ENCODE data around the gene SAMD3.
"Not testable (repeated sequence)": the region's sequence is repeated elsewhere in the genome, so short reads cannot be mapped to it uniquely, and the experiment has no call there.

The SAMD3 gene, protein sequence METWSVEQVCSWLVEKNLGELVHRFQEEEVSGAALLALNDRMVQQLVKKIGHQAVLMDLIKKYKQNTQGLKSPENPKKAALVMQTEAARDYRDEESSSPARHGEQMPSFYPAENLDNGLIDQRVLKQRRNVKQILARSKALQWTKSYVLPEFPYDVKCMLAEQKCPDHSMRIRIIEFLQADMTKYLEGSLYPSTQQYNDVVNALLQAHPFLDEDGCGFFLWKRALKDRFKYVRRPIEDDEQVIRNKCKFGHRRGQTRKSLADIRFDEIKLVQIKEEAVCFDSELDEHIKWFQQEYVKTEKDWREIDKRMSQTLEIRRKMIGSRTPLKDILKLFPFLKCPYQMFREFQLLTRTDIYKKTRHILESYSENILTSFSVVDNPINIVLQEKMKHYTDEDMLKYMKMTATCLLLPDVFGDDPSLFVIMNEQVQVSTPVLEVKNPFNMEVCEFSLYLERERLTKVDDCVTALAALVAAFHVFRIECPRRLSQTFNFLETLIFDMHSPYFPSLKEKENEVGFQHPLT

GRCh38 chr6:130222775-130223174 lies at the start of gene SAMD3:
Gene SAMD3 (minus strand): TSS chr6:130222951. CDS start chr6:130215273, 7,678 bp downstream.
- no peak for DNase-seq

GRCh38 chr6:130269969-130270635 lies 47.4 kb upstream of the SAMD3 start:
- DNase-seq, result no peak

GRCh38 chr6:130265553-130265952 lies 42.8 kb upstream of the SAMD3 start:
- DNase-seq, result not testable (repeated sequence)

GRCh38 chr6:130262008-130262407 lies 39.3 kb upstream of the SAMD3 start:
- no peak for DNase-seq

- DNase-seq, result not testable (repeated sequence)
Observed at GRCh38 chr6:130261558-130261957, 38.8 kb upstream of the SAMD3 start.

- not testable (repeated sequence) for DNase-seq
Observed at GRCh38 chr6:130260614-130261241, 38.0 kb upstream of the SAMD3 start.

DNA sequence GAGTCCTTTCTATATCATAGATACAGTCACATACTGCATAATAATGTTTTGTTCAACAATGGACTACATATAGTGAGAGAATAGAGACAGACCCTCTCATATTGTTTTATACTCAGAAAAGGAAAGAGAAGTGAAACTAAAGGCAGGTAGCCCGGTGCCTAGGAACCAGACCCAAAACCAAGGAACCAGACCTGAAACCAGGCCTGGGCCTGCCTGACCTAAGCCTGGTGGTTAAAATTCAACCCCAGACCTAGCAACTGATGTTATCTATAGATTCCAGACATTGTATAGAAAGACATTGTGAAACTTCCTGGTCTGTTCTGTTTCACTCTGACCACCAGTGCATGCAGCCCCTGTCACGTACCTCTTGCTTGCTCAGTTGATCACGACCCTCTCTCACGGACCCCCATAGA lies 37.3 kb upstream of the SAMD3 start:
- not testable (repeated sequence) for DNase-seq

- no peak for DNase-seq
Observed at GRCh38 chr6:130259557-130259956, 36.8 kb upstream of the SAMD3 start.

- no peak for DNase-seq
Observed at GRCh38 chr6:130259140-130259539, 36.4 kb upstream of the SAMD3 start.

GRCh38 chr6:130252527-130253237 lies 29.9 kb upstream of the SAMD3 start:
- no peak for DNase-seq

- no peak for DNase-seq
Observed at GRCh38 chr6:130245267-130245666, 22.5 kb upstream of the SAMD3 start.

DNA sequence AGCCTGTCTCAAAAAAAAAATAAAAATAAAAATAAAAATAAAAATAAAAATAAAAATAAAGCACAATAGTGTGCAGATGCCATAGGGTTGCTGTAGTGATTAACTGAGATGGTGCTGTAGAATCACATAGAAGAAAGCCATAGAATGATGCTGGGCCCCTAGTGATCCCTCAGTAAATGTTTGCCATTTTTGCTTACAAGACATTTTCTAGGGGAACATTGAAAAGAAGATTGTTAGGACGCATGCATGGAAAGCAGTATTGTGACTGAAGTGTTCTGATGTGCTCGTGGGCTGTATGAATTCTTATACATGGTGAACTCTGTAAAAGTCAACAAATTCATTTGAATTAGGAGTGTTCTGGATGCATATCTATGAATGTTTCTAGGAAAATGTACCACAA lies 22.0 kb upstream of the SAMD3 start:
- DNase-seq, result no peak

- no peak for DNase-seq
Observed at GRCh38 chr6:130240232-130240631, 17.5 kb upstream of the SAMD3 start.

- no peak for DNase-seq
Observed at GRCh38 chr6:130239755-130240154, 17.0 kb upstream of the SAMD3 start.

- DNase-seq, result no peak
Observed at GRCh38 chr6:130233330-130233729, 10.6 kb upstream of the SAMD3 start.

GRCh38 chr6:130230531-130230930 lies 7.8 kb upstream of the SAMD3 start:
- DNase-seq, result not testable (repeated sequence)

DNA sequence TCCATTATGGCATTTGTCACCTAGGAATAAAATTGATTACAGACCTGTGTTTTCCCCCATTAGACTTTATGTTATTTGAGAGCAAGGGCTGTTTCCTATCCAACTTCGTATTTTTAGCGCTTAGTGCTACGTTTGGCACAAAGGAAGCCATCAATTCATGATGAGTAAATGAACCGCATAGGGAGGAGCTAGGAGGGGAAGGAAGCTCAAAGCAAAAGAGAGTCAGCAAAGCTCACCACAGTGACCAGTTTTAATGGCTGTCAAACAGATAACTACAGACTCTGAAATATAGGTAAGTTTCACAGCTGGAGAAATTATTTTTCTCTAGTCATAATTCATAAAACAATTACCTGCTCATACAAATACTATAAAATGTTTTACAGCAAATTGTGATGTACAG lies 6.9 kb upstream of the SAMD3 start:
- no peak for DNase-seq

DNA sequence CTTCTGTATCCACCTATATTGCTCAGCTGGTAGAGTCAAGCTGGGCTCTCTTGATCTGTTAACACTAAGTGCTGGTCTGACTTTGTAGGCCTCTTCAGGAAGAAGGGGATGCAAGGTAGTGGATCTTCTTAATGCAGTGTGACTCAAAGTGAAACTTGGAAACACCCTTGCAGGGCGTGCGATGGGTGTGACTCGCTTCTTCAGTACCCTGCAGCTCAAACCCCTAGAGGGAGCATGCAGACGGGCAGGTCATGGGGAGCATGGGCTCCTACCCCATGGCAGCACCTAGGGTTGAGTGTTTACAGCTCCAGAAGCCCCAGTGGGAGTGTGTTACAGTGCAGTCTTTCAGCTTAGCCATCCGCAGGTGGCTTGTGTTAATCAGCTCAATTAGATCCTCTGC lies 757 bp upstream of the SAMD3 start:
- no peak for DNase-seq

DNA sequence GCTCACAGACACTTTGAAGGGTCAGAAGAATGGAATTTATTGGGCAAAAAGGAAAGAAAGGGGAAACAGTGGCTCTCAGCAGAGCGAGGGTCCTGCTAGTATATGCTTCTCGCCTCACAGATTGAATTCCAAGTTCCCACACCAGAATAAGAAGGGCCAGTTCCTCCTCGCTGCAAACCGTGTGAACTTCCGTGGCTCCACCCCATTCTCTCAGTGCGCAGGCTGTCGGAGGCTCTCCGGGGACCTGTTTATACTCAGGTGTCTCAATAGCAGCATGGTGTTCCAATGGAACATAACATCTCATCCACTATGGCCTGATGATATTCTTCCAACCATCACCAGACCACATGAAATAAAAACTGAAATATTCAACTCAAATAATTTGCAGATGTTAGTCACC lies 4.6 kb downstream of the SAMD3 start:
- DNase-seq, result no peak

DNA sequence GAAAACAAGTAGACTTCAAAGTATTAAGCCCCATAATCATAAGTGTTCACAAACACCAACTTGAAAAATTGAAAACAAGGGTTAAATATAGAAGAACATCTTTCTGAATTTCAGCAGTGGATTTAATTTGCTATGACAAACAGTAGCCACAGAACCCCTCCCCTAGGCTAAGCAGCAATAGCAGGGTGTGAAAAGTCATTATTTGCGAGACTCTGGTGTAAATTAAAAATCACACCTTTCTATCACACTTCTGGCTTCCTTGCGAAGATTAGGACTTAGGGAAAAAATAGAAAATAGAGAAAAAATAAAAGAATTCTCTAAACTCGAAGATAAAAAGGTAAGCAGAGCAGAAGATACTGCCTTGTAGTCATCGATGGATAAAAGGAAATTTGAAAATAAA lies 6.1 kb downstream of the SAMD3 start:
- no peak for DNase-seq

GRCh38 chr6:130215526-130215925 lies 7.2 kb downstream of the SAMD3 start:
- DNase-seq, result no peak

GRCh38 chr6:130212215-130212874 lies 10.4 kb downstream of the SAMD3 start:
- no peak for DNase-seq

Measured in NCI-H345 (cell line).